Keratinocyte (primary cell): ENCODE measurements around the gene PTPRN2. TPM values are rescaled to one million over a fixed set of nuclear protein-coding genes. Genes with fewer than 3 reads are reported as not detected.

Experiments used
- DNase-seq: peaks from one replicate; pipeline ENCODE4 v3.0.0-alpha.2; 2011; ENCODE audit warnings: low read depth, missing footprints, low spot score
- FAIRE-seq: peaks from 2 replicates; lab custom pipeline; 2011; peaks lifted over from hg19 to GRCh38; lab: Jason Lieb, UNC
- H2AFZ ChIP-seq: 2 replicates; pipeline ENCODE4 v1.6.0; 2012; ENCODE audit warnings: low read length, control low read depth, inconsistent platforms; ENCODE audit not compliant: control insufficient read depth
- H3K27ac ChIP-seq: 2 replicates; pipeline ENCODE4 v1.5.1; 2011; ENCODE audit warnings: low read length; ENCODE audit not compliant: control insufficient read depth, insufficient read depth
- H3K27me3 ChIP-seq: 3 replicates; pipeline ENCODE4 v1.6.0; 2011; ENCODE audit warnings: low read length; ENCODE audit not compliant: control insufficient read depth, insufficient read depth; ENCODE audit errors: extremely low read depth
- H3K36me3 ChIP-seq, 2 experiments: 2 replicates in 1 of 2; 3 replicates in 1 of 2; pipeline ENCODE4 v1.5.1; 2011; ENCODE audit warnings: low read length in 2 of 2, mild to moderate bottlenecking in 1 of 2; ENCODE audit not compliant: control insufficient read depth in 2 of 2, insufficient read depth in 2 of 2; ENCODE audit errors: extremely low read depth in 1 of 2
- H3K4me1 ChIP-seq: 3 replicates; pipeline ENCODE4 v1.5.1; 2011; ENCODE audit warnings: low read length; ENCODE audit not compliant: control insufficient read depth, insufficient read depth; ENCODE audit errors: extremely low read depth
- H3K4me2 ChIP-seq: 3 replicates; pipeline ENCODE4 v1.6.0; 2011; ENCODE audit warnings: low read depth, low read length; ENCODE audit not compliant: control insufficient read depth, insufficient read depth; ENCODE audit errors: extremely low read depth
- H3K4me3 ChIP-seq, 3 experiments: fragments of 200-600 bp in 1 of 3; sonication (generic) in 1 of 3; 2 replicates in 2 of 3; 3 replicates in 1 of 3; pipeline ENCODE4 v1.5.1; 2011 to 2016; ENCODE audit warnings: low read length in 3 of 3, mild to moderate bottlenecking in 3 of 3, control low read depth in 2 of 3, inconsistent platforms in 1 of 3, low read depth in 1 of 3, mixed read lengths in 1 of 3, mixed run types in 1 of 3, moderate library complexity in 1 of 3; ENCODE audit not compliant: control insufficient read depth in 2 of 3, insufficient read depth in 2 of 3; ENCODE audit errors: extremely low read depth in 1 of 3
- H3K79me2 ChIP-seq: 2 replicates; pipeline ENCODE4 v1.6.0; 2012; ENCODE audit warnings: low read length; ENCODE audit not compliant: control insufficient read depth, insufficient read depth
- H3K9ac ChIP-seq: 3 replicates; pipeline ENCODE4 v1.6.0; 2011; ENCODE audit warnings: low read length; ENCODE audit not compliant: control insufficient read depth, insufficient read depth; ENCODE audit errors: extremely low read depth
- H3K9me1 ChIP-seq: 3 replicates; pipeline ENCODE4 v1.6.0; 2011; ENCODE audit warnings: low read length; ENCODE audit not compliant: control insufficient read depth, insufficient read depth; ENCODE audit errors: extremely low read depth
- H3K9me3 ChIP-seq: 2 replicates; pipeline ENCODE4 v1.5.1; 2012; ENCODE audit warnings: low read depth, low read length; ENCODE audit not compliant: control insufficient read depth
- H4K20me1 ChIP-seq: 3 replicates; pipeline ENCODE4 v1.6.0; 2011; ENCODE audit warnings: low read length; ENCODE audit not compliant: control insufficient read depth, insufficient read depth; ENCODE audit errors: extremely low read depth
- CTCF ChIP-seq, 3 experiments: IDR thresholded peaks in 1 of 3; conservative IDR thresholded peaks in 1 of 3; optimal IDR thresholded peaks in 1 of 3; 2 replicates in 2 of 3; 3 replicates in 1 of 3; pipeline versions ENCODE3 to v1.5.1; 2011; ENCODE audit warnings: low read length in 3 of 3, mild to moderate bottlenecking in 3 of 3, moderate library complexity in 2 of 3, control low read depth in 1 of 3, inconsistent platforms in 1 of 3; ENCODE audit not compliant: insufficient read depth in 2 of 3; ENCODE audit errors: extremely low read depth in 1 of 3
- EZH2 ChIP-seq: IDR thresholded peaks from one replicate; pipeline ENCODE4 v1.6.1; 2012; ENCODE audit warnings: inconsistent platforms, mild to moderate bottlenecking, low read length, moderate library complexity
- dilution Hi-C: fragments of 300-500 bp; cut with MboI; formaldehyde crosslinking; loops from one replicate; pipeline ENCODE4 v1.7.0; 2020; ENCODE audit warnings: low sequenced_read_pairs; ENCODE audit not compliant: extremely low pct_ligation_motif_present
- polyA plus RNA-seq, 5 experiments: library from polyadenylated mRNA; depleted of rRNA in 3 of 5; stranded (reverse) in 3 of 5; stranded (forward) in 1 of 5; unstranded in 1 of 5; fragments of >200 nt; gene quantifications; 1 replicate in 1 of 5; 2 replicates in 3 of 5; 3 replicates in 1 of 5; pipeline versions ENCODE4 v1.2.1 to v1.2.3, GENCODE V29; 2011 to 2012; ENCODE audit warnings: missing spikeins in 2 of 5, low read depth in 1 of 5, low replicate concordance in 1 of 5

PTPRN2 gene
- polyA plus RNA-seq, 1 donor (not counting 4 experiments of a cell fraction or from before 2014, with no cell fraction given), result not detected

DNA sequence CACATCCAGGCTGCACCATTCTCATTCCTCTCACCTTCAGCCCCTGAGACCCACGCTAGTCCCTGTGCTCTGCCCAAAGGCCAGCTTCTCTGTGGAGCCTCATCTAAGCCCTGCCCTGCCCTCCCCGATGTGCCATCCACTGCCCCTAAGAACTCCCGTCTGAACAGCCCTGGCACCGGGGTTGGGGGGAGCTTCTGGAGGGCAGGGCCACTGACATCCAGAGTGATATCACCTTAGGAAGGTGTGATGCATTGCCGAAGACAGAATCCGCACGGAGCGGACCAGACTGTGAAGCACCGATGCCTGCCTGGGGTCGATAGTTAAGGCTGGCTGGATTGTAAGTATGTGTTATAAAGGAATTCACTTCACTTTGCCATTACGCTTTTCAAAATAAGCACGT is 511.0 kb downstream of the PTPRN2 start:
- dilution Hi-C loops, result no loop called here
- DNase-seq (no peak), FAIRE-seq (no peak)
- Histone ChIP-seq H3K9ac (no peak overlapping the region), H3K4me2 (no peak overlapping the region), H3K4me1 (no peaks in the 10 kb centered on the region), H4K20me1 (no peaks in the 10 kb centered on the region), H3K9me1 (no peaks in the 10 kb centered on the region), H2AFZ (no peak overlapping the region), H3K27ac (no peak overlapping the region), H3K79me2 (no peaks in the 10 kb centered on the region), H3K36me3 (no peaks in the 10 kb centered on the region), H3K4me3 (no peak overlapping the region), H3K9me3 (peaks cover 12% of the 10 kb centered on the region), H3K27me3 (no peaks in the 10 kb centered on the region)
- TF ChIP-seq EZH2 (no peak), CTCF (optimal IDR thresholded peaks at IDR 0.05 in 1 of 3, IDR thresholded peaks at IDR 0.05 in 1 of 3, conservative IDR thresholded peaks at IDR 0.05 in 1 of 3; ENCODE audit: extremely low read depth in 1 of 3, insufficient read depth in 2 of 3, low read length in 3 of 3) (no peak)

- H3K9ac ChIP-seq, result no peak overlapping the region
- no peak overlapping the region for H3K27ac ChIP-seq
- no peaks in the 10 kb centered on the region for H4K20me1 ChIP-seq
- no peaks in the 10 kb centered on the region for H3K4me1 ChIP-seq
- H3K9me3 ChIP-seq, result peaks cover 16% of the 10 kb centered on the region
- H3K36me3 ChIP-seq, result no peaks in the 10 kb centered on the region
- no peak for FAIRE-seq
- H2AFZ ChIP-seq, result no peak overlapping the region
- no peaks in the 10 kb centered on the region for H3K79me2 ChIP-seq
- dilution Hi-C loops, result no loop called here
- H3K27me3 ChIP-seq, result no peaks in the 10 kb centered on the region
- no peak overlapping the region for H3K4me2 ChIP-seq
- no peak for DNase-seq
- H3K9me1 ChIP-seq, result no peaks in the 10 kb centered on the region
- no peak overlapping the region for H3K4me3 ChIP-seq
- no peak for TF ChIP-seq CTCF (optimal IDR thresholded peaks at IDR 0.05 in 1 of 3, IDR thresholded peaks at IDR 0.05 in 1 of 3, conservative IDR thresholded peaks at IDR 0.05 in 1 of 3; ENCODE audit: extremely low read depth in 1 of 3, insufficient read depth in 2 of 3, low read length in 3 of 3)
- TF ChIP-seq EZH2, result no peak
These were observed 511.4 kb downstream of the PTPRN2 start for GRCh38 chr7:158076215-158076614.
